Hematopoietic multipotent progenitor cell treated with erythropoietin and hydrocortisone succinate and interleukin-3 and kit ligand, for 4 days (in vitro differentiated cells): Measurements from ENCODE around the gene PPIP5K1.
"Not testable (repeated sequence)": the region's sequence is repeated elsewhere in the genome, so short reads cannot be mapped to it uniquely, and the experiment has no call there.

ENCODE experiments used
- DNase-seq: peaks from one replicate; pipeline ENCODE4 v3.0.0-alpha.2; 2015

PPIP5K1 gene

DNA sequence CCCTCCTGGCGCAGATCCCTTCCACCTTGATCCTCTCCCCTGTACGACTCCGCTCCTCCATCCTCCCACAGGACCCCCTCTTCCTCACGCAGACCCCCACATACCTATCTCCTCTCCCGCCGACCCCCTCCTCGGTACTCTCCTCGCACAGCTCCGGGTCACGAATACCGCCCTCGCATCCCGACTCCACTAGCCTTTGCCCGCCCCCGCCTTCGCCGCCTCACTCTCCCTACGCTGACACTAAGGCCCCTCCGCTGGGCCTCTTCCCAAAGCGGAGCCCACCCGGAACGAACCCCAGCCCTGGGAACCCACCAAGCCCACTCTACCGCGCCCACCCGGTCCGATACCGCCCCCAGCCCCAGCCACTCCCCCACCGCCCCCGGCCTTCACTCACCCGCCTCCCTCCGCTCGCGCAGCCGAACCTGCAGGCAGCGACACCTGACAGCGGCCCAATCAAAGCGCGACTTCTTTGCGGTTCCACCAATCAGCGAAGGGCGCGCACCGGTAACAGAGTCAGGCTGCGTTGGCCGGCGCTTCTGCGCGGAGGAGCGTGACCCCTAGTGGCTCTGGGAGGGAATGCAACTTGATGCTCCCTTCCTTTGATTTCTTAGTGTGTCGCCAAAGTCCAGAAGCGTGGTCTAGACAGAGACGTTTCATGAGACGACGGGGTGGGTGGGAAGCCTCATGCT, at the start of gene PPIP5K1:
PPIP5K1 (minus strand) TSS at position 431 of the 689 bp plus-strand sequence. CDS start 5,704 bp downstream, outside the sequence.
- not testable (repeated sequence) for DNase-seq

DNA sequence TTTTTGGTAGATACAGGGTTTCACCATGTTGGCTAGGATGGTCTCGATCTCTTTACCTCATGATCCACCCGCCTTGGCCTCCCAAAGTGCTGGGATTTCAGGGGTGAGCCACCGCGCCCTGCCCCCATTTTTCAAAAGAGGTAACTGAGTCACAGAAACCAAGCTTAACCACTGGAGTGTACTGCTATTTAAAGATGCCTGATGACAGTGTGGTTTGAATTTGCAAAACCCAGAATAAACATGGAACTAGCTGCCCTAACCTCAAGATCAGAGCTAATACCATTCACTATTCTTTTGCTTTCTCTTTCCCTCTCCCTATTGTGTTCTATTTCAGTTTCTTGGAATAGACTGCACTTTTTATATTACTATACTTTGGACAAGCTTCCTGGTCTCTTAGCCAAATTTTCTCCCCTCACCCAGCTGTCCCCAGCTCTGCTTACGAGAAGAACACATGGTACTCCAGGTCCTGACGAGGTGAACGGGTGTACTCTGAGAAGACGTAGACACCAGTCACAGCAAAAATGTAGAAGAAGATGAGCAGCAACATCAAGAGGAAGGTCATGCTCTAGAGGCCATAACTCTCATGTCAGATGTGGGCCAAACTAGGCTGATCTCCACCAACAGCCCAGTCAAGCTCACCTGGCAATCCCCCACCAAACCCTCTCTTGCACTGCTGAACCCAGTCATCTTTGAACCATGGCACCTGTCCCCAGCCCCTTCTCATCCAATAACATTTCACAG, 48.6 kb upstream of the PPIP5K1 start:
- not testable (repeated sequence) for DNase-seq

DNA sequence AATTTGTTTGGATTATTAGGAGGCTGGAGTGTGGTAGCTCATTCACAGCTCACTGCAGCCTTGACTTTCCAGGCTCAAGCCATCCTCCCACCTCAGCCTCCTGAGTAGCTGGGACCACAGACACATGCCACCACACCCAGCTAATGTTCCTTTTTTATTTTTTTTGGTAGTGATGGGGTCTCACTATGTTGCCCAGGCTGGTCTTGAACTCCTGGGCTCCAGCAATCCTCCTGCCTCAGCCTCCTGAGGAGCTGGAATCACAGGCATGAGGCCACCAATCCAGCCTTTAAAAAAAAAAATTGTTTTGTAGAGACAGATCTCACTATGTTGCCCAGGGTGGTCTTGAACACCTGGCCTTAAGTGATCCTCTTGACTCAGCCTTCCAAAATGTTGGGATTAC, 36.9 kb upstream of the PPIP5K1 start:
- not testable (repeated sequence) for DNase-seq

DNA sequence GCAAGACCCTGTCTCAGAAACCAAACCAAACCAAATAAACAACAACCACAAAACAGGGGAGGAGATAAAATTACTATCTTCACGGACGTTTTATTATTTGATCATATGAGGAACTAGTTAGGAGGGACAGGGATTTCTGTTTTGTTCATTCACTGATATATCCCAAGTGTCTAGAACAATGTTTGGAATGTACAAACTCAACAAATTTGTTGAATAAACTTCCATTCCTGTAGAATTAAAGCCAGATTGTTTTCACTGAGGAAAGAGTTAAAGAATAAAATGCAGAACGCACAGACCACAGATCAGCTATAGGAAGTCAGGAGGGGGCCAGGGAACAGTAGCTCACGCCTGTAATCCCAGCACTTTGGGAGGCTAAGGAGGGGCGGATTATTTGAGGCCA, 35.1 kb upstream of the PPIP5K1 start:
- DNase-seq = no peak

DNA sequence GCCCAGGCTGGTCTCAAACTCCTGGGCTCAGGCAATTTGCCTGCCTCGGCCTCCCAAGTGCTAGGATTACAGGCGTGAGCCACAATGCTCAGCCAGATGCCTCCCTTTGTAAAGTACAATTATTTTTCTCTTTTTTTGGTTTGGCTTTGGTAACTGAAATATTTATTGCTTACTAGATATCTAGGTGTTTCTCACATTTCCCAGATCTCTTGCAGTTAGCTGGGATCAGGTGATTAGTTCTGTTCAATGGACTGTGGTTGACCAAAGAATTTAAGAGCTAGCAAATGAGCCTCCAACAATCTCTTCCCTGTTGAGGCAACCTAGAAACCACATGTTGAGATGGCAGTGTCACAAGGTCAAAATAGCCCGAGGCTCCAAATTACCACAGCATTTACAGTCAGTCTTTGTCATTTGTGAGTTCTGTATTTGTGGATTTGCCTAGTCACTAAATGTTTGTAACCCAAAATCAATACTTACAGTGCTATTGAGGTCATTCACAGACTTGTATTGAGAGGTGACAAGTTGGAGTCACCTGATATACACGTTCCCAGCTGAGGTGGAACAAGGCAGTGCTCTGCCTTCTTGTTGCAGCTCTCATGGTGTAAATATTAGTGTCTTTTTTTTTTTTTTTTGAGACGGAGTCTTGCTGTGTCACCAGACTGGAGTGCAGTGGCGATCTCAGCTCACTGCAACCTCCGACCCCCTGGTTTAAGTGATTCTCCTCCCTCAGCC, 32.2 kb upstream of the PPIP5K1 start:
- DNase-seq = not testable (repeated sequence)

DNA sequence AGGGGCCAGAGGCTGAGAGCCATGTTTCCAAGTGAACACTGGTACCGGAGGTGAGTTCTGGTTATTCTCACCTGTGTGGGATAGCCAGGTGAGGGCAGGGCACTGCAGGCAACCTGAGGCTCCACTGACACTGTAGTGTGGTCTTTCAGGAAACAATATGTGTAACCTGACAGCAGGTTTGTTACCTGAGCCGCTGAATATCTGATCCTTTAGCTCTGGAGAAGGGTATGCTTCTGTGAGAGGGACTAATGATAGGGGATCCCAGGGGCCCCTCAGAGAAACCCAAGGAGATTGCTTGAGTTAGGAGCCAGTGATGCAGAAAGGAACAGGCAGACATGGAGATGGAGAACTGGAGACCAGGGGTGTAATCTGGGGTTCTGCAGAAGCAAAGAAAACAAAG, 28.7 kb upstream of the PPIP5K1 start, which contains the start of gene STRC:
STRC (minus strand) TSS at position 101 of the 400 bp plus-strand sequence; CDS start at position 23, 78 bp downstream.
- DNase-seq = not testable (repeated sequence)

DNA sequence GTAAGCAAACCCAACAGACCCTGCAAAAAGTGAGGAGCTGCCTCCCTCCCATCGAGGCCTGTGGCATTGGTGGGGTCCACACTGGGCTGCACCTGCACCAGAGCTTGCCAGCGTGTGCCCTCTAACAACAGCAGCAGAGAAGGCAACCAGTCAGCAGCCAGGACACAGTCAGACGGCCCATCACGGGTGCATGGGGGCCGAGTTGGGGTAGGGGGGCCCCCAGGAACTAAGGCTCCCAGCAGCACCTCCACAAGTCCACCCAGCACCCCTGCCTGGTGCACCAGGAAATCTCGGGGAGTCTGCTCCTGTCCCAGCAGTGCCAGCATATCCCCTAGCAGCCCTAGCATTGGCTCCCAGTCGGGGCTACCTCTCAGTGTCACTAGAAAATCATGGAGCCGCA, 27.7 kb upstream of the PPIP5K1 start:
- DNase-seq = not testable (repeated sequence)

DNA sequence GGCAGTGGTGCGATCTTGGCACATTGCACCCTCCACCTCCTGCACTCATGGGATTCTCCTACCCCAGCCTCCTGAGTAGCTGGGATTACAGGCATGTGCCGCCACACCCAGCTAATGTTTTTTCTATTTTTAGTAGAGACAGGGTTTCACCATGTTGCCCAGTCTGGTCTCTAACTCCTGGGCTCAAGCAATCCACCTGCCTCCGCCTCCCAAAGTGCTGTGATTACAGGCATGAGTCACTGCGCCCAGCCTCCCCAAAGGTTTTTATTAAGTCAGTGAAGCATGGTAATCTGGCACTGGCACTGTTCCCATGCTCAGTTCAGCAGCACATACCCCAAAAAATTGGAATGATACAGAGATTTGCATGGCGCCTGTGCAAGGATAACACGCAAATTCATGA, 12.2 kb upstream of the PPIP5K1 start:
- DNase-seq = not testable (repeated sequence)

DNA sequence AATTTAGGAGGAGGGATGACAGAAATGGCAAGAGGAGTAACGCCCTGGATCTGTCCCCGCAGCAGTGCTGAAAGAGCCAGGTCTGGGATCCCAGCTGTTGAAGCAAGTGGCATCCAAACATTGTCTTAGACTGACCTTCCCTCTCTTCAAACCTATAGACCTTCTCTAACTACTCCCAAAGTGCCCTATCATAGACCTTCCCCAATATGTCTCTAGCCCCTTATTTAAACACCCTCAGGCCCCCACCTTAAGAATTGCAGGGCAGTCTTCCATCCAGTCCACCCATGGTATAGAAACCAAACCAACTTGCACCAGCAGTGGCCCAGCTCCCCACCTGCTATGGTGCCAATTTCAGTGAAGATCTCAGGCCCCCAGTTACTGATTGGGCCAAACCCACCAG, 10.2 kb upstream of the PPIP5K1 start:
- not testable (repeated sequence) for DNase-seq

DNA sequence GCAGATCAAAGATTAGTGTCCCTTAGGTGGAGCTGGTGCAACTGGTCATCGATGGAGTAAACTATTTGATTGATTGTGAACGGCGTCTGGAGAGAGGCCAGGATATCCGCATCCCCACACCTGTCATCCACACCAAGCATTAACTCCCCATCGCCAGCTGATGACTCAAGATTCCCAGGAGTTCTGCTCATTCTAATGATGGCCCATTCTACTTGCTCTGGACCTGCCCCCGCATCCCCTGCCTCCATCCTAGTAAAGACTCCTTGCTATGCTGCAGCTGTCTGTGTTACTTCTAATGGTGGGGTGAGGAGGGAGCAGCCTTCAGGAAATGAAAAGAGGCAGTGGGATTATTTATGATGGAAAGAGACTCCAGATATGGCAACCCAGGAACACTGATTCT, 9.1 kb upstream of the PPIP5K1 start:
- not testable (repeated sequence) for DNase-seq

DNA sequence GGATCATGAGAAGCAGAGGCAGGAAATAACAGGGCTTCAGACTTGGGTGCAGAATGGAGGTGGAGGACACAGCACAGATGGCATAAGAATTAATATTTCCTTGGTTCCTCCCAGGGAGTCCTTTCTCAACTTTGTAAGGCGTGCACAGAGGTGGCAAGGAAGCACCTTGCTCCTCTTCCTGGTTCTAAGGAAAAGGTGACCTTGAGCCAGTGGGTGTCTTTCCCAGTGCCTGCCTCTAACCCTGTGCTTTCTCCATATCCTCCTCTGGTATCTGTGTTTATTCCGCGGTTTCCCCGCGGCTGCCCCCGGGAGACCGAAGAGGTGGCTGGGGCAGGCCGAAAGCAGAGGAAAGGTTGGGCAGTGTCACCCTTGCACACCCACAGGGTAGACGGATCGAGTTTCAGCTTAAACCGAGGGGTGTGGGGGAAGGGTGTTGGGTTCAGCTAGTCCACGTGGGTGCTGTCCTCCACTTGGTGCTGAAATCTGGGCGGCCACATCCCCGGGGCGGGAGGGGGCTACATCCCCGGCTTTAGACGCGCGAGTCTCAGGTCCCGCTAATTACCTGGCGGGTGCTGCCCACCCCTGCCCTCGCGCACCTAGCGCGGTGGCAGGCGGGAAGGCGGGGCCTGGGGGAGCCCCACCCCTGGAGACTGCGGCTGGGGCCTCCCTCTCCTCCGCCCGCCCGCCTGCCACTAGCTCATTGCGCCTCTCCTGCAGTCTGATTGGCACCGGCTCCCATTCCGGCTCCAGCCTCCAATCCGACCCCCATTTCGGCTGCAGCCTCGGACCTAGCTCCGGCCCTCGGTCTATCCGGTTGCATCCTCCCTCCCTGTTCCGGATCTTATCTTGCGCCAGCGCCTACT, 3.6 kb upstream of the PPIP5K1 start, which contains the start of gene CKMT1B:
CKMT1B (plus strand) TSS at position 700 of the 863 bp plus-strand sequence. CDS start 192 bp downstream, outside the sequence.
- not testable (repeated sequence) for DNase-seq

DNA sequence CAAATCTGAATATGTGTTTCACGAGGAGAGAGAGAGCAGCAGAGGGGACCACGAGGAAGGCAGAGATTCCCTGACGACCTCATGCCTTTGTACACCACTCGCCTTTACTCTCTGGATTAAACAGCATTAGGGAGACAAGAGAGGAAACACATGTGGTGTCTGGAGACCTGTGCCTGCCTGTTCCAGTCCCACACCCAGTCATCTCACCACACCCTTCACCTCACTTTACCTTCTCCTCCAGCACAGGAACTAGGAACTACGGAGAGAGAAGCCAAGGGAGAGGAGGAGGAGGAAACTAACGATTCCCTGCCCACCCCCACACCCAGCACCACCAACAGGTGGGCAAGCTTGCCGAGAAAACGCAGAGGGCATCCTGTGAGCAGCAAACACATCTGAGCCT, 2.8 kb upstream of the PPIP5K1 start:
- DNase-seq = not testable (repeated sequence)

DNA sequence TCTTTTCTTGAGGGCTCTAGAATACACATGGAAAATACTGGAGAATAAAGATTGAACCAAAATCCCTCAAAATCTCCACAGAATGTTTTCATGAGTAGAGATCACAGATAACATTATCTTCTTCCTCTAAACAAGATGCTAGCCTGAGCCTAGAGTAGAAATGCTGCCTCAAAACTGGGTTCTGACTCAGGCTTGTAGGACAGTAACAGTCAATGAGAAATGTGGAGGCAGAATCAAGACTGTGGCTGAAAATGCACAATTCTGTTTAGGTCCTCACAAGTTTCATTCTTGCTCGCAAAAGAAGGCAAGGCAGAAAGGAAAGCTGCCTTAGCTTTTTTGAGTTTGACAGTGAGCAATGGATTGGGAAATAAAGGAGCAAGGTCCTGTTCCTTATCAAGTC, 15.4 kb downstream of the PPIP5K1 start:
- not testable (repeated sequence) for DNase-seq

DNA sequence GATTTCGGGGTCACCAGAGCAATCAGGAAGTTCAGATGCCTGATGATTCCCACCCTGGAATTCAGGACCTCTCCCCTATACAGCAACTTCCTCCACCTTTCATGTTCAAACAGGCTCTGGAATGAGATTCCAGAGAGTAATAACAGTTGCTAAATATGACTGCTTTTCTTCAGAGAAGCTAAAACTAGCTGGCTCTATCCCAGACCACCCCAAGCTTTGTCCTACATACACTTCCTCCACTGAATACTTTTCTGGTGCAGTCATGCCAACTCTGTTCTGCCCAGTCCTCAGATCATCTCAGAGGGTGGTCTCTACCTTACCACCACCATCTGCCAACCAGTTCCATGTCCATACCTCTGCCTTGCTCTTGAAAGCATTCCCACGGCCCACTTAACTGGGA, 23.4 kb downstream of the PPIP5K1 start:
- DNase-seq = not testable (repeated sequence)

DNA sequence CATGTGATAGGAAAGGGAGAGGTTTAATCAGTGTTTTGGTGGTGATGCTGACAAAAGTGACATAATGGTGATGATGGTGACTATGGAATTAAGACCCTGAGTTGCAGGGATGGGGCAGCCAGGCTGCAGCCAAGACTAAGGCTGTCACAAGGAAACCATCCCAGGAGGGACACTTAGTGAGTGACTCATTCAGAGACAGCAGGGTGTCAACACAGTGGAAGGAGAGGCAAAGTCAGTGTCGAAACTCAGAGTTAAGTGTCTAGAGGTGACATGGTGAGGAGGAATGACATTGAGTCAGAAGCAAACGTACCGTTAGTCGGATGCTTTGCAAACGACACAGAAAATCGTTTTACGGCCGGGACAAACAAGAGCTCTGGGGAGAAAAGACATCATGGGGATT, 26.2 kb downstream of the PPIP5K1 start:
- not testable (repeated sequence) for DNase-seq

DNA sequence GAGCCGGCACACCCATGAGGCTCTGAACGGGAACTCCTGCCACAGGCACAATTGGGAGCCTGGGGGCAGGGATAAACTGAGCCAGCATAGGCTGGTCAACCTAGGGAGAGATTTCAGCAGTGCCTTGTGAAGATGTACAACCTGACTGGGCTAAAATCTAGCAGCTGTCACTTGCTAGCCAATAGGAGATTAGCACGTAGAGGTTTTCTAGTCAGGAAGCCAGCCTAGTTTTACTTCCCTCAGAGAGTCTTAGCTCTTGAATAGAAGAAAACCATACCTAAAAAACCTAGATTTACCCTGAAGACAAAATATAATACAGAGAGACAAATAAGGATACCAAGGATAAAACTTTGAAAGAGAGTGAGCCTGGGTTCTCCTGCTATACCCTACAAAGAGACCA, 27.3 kb downstream of the PPIP5K1 start:
- not testable (repeated sequence) for DNase-seq

DNA sequence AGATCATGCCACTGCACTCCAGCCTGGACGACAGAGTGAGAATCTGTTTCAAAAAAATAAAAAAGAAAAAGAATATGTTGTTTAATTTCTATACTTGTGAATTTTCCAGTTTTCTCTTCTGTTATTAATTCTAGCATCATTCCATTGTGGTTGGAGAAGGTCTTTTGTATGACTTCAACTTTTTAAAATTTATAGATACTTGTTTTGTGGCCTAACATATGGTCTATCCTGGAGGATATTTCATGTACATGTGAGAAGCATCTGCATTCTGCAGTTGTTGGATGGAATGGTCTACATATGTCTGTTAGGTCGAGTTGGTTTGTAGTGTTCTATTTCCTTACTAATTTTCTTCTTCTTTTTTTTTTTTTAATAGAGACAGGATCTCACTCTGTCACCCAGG, 37.0 kb downstream of the PPIP5K1 start:
- no peak for DNase-seq

DNA sequence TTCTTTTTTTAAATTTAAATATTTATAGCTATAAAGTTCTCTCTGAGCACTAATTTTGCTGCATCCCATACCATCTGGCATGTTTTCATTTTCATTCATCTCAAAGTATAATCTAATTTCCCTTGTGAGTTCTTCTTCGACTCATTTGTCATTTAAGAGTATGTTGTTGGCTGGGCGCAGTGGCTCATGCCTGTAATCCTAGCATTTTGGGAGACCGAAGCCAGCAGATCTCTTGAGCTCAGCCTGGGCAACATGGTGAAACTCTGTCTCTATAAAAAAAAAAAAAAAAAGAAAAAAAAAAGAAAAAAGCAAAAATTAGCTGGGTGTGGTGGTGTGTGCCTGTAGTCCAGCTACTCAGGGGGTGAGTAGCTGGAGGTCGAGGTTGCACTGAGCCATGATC, 37.8 kb downstream of the PPIP5K1 start:
- DNase-seq = no peak

DNA sequence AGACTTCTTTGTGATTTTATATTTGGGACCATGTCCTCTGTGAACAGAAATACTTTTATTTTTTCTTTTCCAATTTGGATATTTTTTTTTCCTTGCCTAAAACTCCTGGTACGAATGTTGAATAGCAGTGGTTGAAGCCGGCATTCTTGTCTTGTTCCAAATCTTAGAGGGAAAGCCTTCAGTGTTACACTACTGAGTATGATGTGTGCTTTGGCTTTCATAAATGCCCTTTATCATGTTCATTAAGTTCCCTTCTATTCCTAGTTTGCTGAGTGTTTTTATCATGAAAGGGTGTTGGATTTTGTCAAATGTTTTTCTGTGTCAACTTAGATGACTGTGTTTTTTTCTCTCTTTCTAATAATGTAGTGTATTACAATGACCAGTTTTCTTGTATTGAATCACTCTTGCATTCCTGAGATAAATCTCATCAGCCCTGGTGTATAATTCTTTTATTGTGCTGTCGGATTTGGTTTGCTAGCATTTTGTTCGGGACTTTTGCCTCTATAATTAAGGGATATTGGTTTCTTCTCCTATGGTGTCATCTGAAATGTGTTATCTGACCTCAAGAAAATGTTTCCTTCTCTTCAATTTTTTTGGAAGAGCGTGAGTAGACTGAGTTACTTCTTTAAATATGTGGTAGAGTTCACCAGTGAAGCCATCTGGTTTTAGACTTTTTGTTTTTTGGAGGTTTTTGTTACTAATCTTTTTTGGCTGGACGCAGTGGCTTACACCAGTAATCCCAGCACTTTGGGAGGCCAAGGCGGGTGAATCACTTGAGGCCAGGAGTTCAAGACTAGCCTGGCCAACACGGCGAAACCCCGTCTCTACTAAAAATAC, 39.3 kb downstream of the PPIP5K1 start:
- DNase-seq = no peak

DNA sequence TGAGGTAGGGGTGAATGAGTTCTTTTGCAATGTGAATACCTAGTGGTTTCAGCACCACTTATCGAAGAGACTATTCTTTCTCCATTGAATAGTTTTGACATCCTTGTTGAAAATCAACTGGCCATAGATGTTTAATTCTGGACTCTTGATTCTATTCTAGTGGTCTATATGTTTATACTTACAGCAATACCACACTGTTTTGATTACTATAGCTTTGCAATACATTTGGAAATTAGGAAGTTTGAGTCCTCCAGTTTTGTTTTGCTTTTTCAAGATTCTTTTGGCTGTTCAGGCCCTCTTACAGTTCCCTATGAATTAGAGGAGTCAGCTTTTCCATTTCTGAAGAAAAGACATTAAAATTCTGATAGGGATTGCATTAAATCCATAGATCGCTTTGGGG, 42.5 kb downstream of the PPIP5K1 start:
- no peak for DNase-seq

DNA sequence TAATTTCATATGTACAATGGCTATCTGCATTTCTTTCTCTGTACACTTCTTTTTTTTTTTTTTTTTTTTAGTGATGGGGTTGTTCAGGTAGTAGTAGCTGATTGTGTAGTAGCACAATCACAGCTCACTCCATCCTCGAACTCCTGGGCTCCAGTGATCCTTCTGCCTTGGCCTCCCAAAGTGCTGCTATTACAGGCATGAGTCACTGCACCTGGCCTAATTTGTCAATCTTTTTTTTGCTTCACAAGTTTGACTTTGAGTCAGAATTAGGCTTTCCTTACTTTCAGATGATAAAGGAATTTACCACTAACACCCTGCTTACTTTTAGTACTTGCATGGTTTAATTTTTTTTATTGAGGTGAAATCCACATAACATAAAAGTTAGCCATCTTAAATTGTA, 44.6 kb downstream of the PPIP5K1 start:
- no peak for DNase-seq
